Stimulated activated CD4-positive, alpha-beta T cell treated with anti-CD3 and anti-CD28 coated beads, Interleukin-2, amount 100 ng/mL, for 4 hours (primary cell): ENCODE results near the gene NCOA1.
"Not testable (repeated sequence)": the region's sequence is repeated elsewhere in the genome, so short reads cannot be mapped to it uniquely, and the experiment has no call there.

Experiments
- DNase-seq: peaks from one replicate; pipeline ENCODE4 v3.0.0-alpha.2; 2020; ENCODE audit warnings: low read depth

Gene NCOA1

GRCh38 chr2:24579053-24579803 lies 88.2 kb downstream of the NCOA1 start:
- no peak for DNase-seq

DNA sequence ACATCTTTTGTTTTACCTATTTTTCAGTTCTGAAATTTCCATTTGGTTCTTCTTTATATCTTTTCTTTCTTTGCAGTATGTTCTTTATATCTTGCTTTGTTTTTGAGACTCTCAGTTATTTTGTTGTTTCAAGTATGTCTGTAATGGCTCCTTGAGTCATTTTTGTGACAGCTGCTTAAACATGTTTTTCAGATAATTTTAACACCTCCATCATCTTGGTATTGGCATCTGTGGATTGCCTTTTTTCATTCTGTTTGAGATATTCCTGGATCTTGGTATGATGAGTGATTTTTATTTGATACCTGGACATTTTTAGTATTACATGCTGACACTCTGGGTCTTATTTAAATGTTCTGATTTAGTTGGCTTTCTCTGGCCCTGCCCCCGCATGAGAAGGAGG lies 89.5 kb downstream of the NCOA1 start:
- no peak for DNase-seq

GRCh38 chr2:24581971-24582370 lies 90.9 kb downstream of the NCOA1 start:
- not testable (repeated sequence) for DNase-seq

- DNase-seq = no peak
Observed at GRCh38 chr2:24586955-24587354, 95.9 kb downstream of the NCOA1 start.

DNA sequence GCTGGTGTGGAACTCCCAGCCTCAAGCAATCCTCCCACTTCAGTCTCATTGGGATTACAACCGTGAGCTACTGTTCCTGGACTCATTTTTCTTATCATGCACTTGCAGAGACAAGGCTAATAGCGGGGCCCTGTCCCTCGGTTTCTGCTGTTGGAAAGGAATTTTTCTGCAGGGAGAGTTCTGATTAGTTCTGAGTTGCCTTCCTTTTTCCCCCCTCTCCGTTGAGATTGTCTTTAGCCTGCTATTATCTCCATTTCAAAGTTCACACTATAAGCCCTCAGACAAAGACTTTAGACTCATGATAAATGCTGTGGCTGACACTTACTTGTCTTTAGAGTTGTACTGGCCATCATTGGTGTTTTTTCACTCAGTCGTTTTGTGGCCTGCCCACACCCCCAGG lies 97.2 kb downstream of the NCOA1 start:
- DNase-seq = no peak

GRCh38 chr2:24592441-24593100 lies 101.5 kb downstream of the NCOA1 start:
- DNase-seq = no peak

DNA sequence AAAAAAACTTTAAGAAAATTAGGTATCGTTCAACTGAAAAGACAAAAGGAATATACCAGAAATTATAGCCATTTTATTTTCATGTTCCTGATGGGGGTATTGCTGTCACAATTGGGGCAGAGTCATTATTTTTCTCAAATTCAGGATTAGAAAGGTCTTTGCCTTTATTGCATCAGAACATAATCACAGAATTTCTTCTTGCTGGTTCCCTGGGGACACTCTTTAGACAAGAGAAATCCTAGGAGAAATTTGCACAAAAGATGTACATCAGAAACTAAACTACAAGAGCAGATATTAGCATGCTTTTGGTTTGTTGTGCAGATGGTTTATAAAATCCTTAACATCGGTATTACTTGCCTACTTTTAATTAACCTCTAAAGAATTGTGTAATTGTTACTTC lies 103.2 kb downstream of the NCOA1 start:
- DNase-seq = no peak

GRCh38 chr2:24597181-24597870 lies 106.3 kb downstream of the NCOA1 start:
- no peak for DNase-seq

DNA sequence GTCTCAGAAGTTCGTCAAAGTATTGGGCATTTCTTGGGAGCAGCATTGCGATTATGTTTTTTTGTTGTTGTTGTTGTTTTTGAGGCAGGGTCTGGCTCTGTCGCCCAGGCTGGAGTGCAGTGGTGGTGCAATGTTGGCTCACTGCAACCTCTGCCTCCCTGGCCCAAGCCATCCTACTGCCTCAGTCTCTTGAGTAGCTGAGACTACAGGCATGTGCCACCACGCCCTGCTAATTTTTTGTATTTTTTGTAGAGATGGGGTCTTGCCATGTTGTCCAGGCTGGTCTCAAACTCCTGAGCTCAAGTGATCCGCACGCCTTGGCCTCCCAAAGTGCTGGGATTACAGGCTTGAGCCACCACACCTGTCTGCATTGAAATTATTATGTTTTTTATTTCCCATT lies 109.1 kb downstream of the NCOA1 start:
- not testable (repeated sequence) for DNase-seq

DNA sequence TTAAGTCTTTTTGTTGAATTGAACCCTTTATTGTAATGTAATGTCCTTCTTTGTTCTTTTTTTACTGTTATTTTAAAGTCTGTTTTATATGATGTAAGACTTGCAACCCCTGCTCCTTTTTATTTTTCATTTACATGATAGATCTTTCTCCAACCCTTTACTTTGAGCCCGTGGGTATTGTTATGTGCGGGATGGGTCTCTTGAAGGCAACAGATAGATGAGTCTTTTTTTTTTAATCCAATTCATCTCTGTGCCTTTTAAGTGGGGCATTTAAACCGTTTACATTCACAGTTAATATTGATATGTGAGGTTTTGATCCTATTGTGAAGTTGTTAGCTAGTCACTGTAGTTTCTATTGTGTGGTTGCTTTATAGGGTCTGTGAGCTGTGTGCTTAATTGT lies 120.6 kb downstream of the NCOA1 start:
- no peak for DNase-seq

DNA sequence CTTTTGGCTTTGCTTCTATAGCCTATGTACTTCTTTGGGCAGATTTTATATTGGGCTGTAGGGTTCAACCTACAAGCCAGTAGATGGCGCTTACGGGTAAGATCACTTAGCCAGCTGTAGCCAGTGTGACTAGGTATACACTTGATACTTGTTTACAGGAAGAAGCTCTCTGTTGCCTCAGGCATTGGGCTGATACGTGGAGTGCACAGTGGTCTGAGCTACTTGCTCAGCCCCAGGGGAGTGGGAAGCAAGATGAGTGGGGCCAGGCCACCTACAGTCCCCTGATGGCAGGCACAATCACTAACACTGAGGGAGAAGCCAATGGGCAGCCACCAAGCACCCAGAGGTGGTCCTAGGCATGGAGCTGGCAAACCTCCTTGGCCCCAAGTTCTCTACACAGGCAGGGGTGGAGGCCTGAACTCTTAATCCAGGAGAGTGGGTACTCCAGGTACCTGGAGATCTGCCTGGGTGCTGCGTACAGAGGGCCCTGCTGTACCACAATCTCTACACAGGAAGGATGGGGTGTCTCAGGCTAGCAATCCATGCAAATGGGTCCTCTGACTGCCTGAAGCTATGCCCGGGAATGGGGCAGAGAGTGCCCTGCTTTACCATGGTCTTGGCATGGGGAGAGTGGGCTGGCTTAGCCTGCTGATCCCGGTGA lies 122.2 kb downstream of the NCOA1 start:
- DNase-seq = no peak

DNA sequence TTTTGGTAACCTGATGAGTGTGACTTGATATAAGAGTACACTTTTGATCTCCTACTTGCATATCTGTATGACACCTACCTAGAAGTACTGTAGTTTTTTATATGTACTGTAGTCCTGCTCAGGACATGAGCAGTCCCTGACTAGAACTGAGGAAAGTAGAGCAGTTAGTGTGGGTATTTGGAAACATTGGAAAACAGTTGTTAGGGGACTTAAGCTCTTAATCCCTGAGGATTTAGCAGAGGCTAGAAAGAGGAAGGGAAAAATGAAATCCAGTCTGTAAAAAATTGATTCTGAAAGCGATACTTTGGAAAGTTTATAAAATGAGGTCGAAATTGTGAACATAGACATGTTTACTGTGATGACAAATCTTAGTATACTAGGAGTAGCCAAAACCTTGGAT lies 125.6 kb downstream of the NCOA1 start:
- DNase-seq = no peak

DNA sequence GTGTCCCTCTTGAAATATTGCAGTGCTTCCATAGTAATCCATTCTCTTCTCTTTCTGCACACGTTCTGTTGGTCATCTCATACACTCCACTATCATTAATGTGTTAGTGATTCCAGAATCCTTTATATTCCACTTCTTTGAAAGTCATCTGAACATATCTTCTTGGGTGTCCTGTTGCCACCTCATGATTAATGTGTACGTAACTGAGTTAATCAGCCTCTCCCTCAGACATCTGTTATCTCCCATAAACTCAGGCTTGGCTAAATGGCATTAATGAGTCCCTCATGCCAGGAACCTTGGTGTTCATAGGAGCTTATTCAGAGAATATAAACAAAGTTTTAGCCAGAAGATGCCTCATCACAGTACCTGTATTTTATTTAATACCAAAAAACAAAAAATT lies 126.4 kb downstream of the NCOA1 start:
- DNase-seq = no peak

GRCh38 chr2:24618144-24618543 lies 127.1 kb downstream of the NCOA1 start:
- DNase-seq = no peak

- no peak for DNase-seq
Observed at GRCh38 chr2:24618680-24619079, 127.6 kb downstream of the NCOA1 start.

DNA sequence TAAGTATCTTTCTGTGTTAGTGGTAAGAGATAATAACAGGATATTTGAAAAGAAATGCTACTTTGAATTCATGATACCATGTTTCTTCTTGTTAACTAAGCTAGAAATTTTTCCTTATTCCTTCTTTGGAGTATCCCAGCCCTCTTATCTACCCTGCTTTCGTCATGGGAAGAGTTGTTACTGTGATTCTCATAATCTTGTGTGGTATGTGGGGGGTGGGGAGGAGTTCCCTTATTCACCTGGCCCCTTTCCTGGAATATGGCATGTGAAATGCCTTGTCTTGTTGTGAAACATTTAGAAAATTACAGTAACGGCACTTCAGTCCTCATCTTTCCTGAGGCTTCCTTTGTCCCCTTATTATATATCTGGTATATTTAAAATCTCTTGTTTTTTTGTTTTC lies 129.9 kb downstream of the NCOA1 start:
- no peak for DNase-seq

DNA sequence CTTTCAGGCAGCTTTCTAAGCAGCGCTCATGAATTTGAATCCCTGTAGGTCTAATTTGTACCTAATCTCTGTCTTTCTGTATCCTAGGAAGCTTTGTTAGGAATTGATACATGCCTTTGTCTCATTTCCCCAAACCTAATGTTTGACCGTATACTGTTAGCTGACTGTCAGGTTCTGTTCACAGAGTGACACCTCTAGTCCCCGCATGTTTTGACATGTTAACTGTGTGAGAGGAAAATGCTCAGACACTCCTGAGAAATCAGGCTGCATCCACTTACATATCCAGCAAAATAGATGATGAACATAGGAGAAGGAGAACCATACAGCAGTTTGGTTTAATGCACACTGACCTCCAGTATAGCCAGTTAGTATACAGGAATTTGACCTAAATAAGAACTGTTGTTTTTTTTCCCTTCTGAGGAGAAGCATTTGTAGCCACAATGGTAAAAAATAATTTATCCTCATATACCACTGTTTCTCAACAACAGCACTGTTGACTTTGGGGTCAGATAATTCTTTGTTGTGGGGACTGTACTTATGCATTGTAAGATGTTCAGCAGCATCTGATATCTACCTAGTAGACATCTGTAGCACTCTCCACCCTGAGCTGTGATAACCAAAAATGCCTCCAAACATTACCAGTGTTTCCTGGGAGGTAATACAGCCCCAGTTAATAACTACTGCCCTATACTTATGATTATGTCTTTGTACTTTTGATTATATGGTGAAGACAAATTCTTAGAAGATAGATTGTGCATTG lies 130.9 kb downstream of the NCOA1 start:
- DNase-seq = no peak

- DNase-seq = no peak
Observed at GRCh38 chr2:24623535-24623934, 132.5 kb downstream of the NCOA1 start.

- no peak for DNase-seq
Observed at GRCh38 chr2:24625728-24626127, 134.7 kb downstream of the NCOA1 start.

DNA sequence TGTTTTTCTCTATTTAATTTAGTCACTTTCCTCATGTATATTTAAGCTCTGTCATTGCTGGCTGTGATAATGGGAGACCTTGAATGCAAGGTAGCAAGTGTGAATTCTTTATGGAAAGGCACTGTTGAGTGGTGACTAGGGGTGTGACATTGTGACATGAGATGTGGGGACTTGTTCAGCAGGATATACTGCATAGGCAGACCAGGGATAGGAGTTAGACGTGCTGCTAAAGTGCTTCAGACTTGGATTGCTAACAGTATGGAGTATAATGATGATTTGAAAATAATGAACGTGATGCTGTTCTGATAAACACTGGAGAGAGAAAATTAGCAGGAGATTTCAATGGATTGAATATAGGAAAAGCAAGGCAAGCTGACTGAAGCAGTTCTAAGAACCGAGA lies 135.1 kb downstream of the NCOA1 start:
- no peak for DNase-seq

DNA sequence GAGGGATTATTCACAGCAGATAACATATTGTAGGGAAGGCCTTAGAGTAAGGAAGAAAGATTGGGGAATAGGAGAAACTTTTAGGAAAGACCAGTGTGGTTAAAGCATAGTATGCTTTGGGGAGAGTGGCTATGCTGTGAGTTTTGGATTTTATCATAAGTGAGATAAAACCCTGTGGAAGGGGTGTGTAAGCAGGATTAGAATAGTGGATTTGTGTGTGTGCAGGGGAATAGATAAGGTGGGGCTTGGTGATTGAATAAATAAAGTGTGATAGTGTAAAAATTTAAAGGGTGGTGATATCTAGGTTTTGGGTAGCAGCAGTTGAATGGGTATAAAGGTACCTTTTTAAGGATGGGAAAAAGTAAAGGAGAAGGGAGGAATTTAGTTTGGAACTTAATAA lies 137.7 kb downstream of the NCOA1 start:
- no peak for DNase-seq

DNA sequence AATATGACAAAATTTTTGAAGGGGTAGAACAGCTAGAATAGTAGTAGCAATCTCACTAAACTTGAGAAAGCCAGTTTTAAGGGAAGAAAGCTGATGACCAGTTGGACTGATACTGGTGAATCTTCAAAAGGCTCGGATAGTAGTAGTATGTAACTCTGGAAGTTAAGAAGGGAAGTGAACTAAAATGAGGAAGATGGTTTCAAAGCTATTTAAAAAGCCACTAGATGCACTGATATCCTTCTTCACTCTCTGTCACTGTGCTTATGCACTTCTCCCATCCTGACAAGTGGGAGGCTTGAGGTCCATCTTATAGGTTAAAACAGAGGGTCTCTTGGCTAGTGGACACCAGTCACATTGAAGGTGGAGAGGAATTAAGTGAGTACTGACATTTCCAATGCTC lies 141.1 kb downstream of the NCOA1 start:
- no peak for DNase-seq
